K562 (cell line): ENCODE data around the gene GRIN1. TPM values are rescaled to one million over a fixed set of nuclear protein-coding genes. Genes with fewer than 3 reads are reported as not detected.

ENCODE experiments used
- ATAC-seq: fragments of 200-7000 bp; cut with Tn5 transposase; 3 replicates; pipeline ENCODE4 v1.9.1; 2020; ENCODE audit warnings: moderate library complexity
- BruUV-seq: library from RNA; stranded (reverse); fragments of 400-500 nt; replicated peaks from 2 replicates; lab custom pipeline; 2021; lab: Mats Ljungman, UMichigan
- CTCF ChIA-PET: fragments of 300-600 bp; formaldehyde crosslinking; extraction: SDS; loops from one replicate; lab custom pipeline; 2021; ENCODE audit warnings: low intra/inter-chr PET ratio; lab: Yijun Ruan, JAX
- POLR2A ChIA-PET: fragments of 300-600, 350-650 bp; sonication (Branson Sonifier 250); formaldehyde crosslinking; extraction: SDS; loops from one replicate; lab custom pipeline; 2021; ENCODE audit warnings: antibody characterized with exemption, inconsistent platforms; lab: Yijun Ruan, JAX
- DNase-seq, 4 experiments: peaks; one replicate each; pipeline versions ENCODE4 v3.0.0 to v3.0.0-alpha.2; 2011 to 2018; ENCODE audit warnings: low spot score in 3 of 4, mixed read lengths in 3 of 4; ENCODE audit errors: extremely low read depth in 1 of 4
- FAIRE-seq: peaks from 2 replicates; lab custom pipeline; 2011; peaks lifted over from hg19 to GRCh38; lab: Jason Lieb, UNC
- H2AFZ ChIP-seq: 2 replicates; pipeline ENCODE4 v1.6.0; 2011; ENCODE audit warnings: low read depth, low read length, control low read depth, inconsistent platforms
- H3K27ac ChIP-seq: fragments of 200-600 bp; 3 replicates; pipeline ENCODE4 v1.8.0; 2011; ENCODE audit warnings: low read depth, mild to moderate bottlenecking, control low read depth, inconsistent platforms, low read length, moderate library complexity, mixed read lengths; ENCODE audit errors: extremely low read depth
- H3K27me3 ChIP-seq, 2 experiments: fragments of 300-600 bp in 1 of 2; 2 replicates in 1 of 2; 3 replicates in 1 of 2; pipeline versions ENCODE4 v1.6.0 to v1.8.0; 2011; ENCODE audit warnings: inconsistent platforms in 2 of 2, low read length in 2 of 2, mild to moderate bottlenecking in 1 of 2, mixed read lengths in 1 of 2, moderate library complexity in 1 of 2; ENCODE audit not compliant: control insufficient read depth in 2 of 2, insufficient read depth in 2 of 2
- H3K36me3 ChIP-seq: fragments of 300-600 bp; 3 replicates; pipeline ENCODE4 v1.8.0; 2011; ENCODE audit warnings: mild to moderate bottlenecking, low read length, inconsistent platforms; ENCODE audit not compliant: control insufficient read depth, insufficient read depth
- H3K4me1 ChIP-seq, 2 experiments: fragments of 200-600 bp in 1 of 2; replicated peaks in 1 of 2; 2 replicates in 1 of 2; 3 replicates in 1 of 2; pipeline versions ENCODE4 v1.5.1 to v1.8.0; 2011; ENCODE audit warnings: inconsistent platforms in 2 of 2, low read length in 2 of 2, mild to moderate bottlenecking in 1 of 2, mixed read lengths in 1 of 2, moderate library complexity in 1 of 2; ENCODE audit not compliant: control insufficient read depth in 2 of 2, insufficient read depth in 2 of 2
- H3K4me2 ChIP-seq: 2 replicates; pipeline ENCODE4 v1.6.1; 2011; ENCODE audit warnings: low read length, control low read depth, inconsistent platforms, mixed read lengths; ENCODE audit not compliant: insufficient read depth
- H3K4me3 ChIP-seq: fragments of 200-600 bp; sonication (generic), shearing (Covaris generic); 2 replicates; pipeline ENCODE4 v1.5.1; 2016; ENCODE audit warnings: control low read depth, inconsistent platforms
- H3K79me2 ChIP-seq: fragments of 200-600 bp; 3 replicates; pipeline ENCODE4 v1.8.0; 2011; ENCODE audit warnings: low read length, inconsistent platforms; ENCODE audit not compliant: control insufficient read depth, insufficient read depth
- H3K9ac ChIP-seq, 2 experiments: 2 replicates each; pipeline versions ENCODE4 v1.6.0 to v1.6.1; 2011; ENCODE audit warnings: low read depth in 2 of 2, low read length in 2 of 2, control low read depth in 1 of 2, inconsistent platforms in 1 of 2, mild to moderate bottlenecking in 1 of 2, mixed read lengths in 1 of 2; ENCODE audit not compliant: insufficient read depth in 1 of 2
- H3K9me1 ChIP-seq: one replicate; pipeline ENCODE4 v1.6.0; 2011; ENCODE audit warnings: inconsistent platforms, mild to moderate bottlenecking, low read length, moderate library complexity; ENCODE audit not compliant: control insufficient read depth, insufficient read depth
- H3K9me3 ChIP-seq: replicated peaks from 2 replicates; pipeline ENCODE4 v1.5.1; 2011; ENCODE audit warnings: low read depth, low read length, inconsistent platforms; ENCODE audit not compliant: control insufficient read depth, insufficient read depth
- H4K20me1 ChIP-seq: replicated peaks from 2 replicates; pipeline ENCODE4 v1.6.1; 2011; ENCODE audit warnings: low read length, inconsistent platforms, mixed read lengths; ENCODE audit not compliant: control insufficient read depth, insufficient read depth
- PCBP1 ChIP-seq: fragments of 200-400 bp; formaldehyde crosslinking; IDR thresholded peaks from 2 replicates; pipeline ENCODE4 v1.6.1; 2018; ENCODE audit warnings: mild to moderate bottlenecking, low read depth, low read length; ENCODE audit not compliant: poor library complexity, severe bottlenecking
- RBFOX2 ChIP-seq: fragments of 200-400 bp; formaldehyde crosslinking; IDR thresholded peaks from 2 replicates; pipeline ENCODE4 v1.6.1; 2017; ENCODE audit warnings: low read depth, mild to moderate bottlenecking, low read length, moderate library complexity
- RFX1 ChIP-seq: fragments of 450-650 bp; IDR thresholded peaks from 2 replicates; pipeline ENCODE4 v1.6.1; 2016; ENCODE audit warnings: mild to moderate bottlenecking, moderate library complexity
- ZNF609 ChIP-seq: sonication (generic); formaldehyde crosslinking; IDR thresholded peaks from 2 replicates; pipeline ENCODE4 v1.8.1; 2023; ENCODE audit warnings: missing genetic modification reagents, mild to moderate bottlenecking, borderline replicate concordance
- WGBS: fragments of 100-300 bp; shearing (Covaris generic); methylation state at CpG from one replicate; pipeline ENCODE4 v1.1.6; 2016; ENCODE audit warnings: low coverage, mixed read lengths; ENCODE audit not compliant: insufficient coverage; ENCODE audit errors: missing lambda C conversion rate; 5-methylcytosine and 5-hydroxymethylcytosine counted together
- in situ Hi-C: fragments of 300-500 bp; cut with MboI; formaldehyde crosslinking; loops from 4 replicates; pipeline ENCODE4 v1.15.0; 2018; ENCODE audit warnings: inconsistent platforms, mixed read lengths
- intact Hi-C: fragments of 100-400 bp; cut with micrococcal nuclease; formaldehyde crosslinking; loops from 2 replicates; pipeline ENCODE4 v1.14.2; 2022
- polyA plus RNA-seq, 8 experiments: library from polyadenylated mRNA; depleted of rRNA in 4 of 8; stranded (reverse) in 5 of 8; unstranded in 3 of 8; fragments of >200 nt; fragmentation: Nextera tagmentation in 2 of 8; fragmentation: Illumina TruSeq in 1 of 8; extraction: Ambion mirVana in 2 of 8; extraction: Trizol in 1 of 8; gene quantifications; 2 replicates each; pipeline versions ENCODE4 v1.2.1 to v1.2.3, GENCODE V29; 2011 to 2014; ENCODE audit warnings: inconsistent platforms in 1 of 8, missing spikeins in 1 of 8
- total RNA-seq, 7 experiments: library from RNA; depleted of rRNA in 6 of 7; stranded (reverse); fragments of >200 nt in 6 of 7; fragmentation: Illumina TruSeq in 2 of 7; extraction: Trizol in 2 of 7; gene quantifications; 2 replicates each; pipeline versions ENCODE4 v1.2.1 to v1.2.3, GENCODE V29; 2011 to 2021; ENCODE audit warnings: low replicate concordance in 1 of 7

GRIN1 gene
- total and polyA plus RNA-seq, 9 of the 15 experiments (the other 6 are each of a cell fraction or from before 2014, with no cell fraction given), result 0.03 to 0.35 (median 0.16) TPM; not detected in 6

- BruUV-seq, result no TSS peak
- no peak for FAIRE-seq
- TF ChIP-seq RFX1 (no peak), ZNF609 (no peak), PCBP1 (no peak), RBFOX2 (0 out of 2 replicates have a peak, but pooled peaks have one; percentile 6)
- TF ChIP-seq, all 486 proteins: peak for 1
- in situ Hi-C loops (no loop called here), intact Hi-C loops (no loop called here)
- H4K20me1 ChIP-seq, result no peaks in the 10 kb centered on the region
- no peak overlapping the region for H3K4me3 ChIP-seq
- ATAC-seq (no peak), DNase-seq (no peak)
- H3K79me2 ChIP-seq, result no peaks in the 10 kb centered on the region
- H3K27me3 ChIP-seq, result no peaks in the 10 kb centered on the region
- H3K36me3 ChIP-seq, result peaks cover 64% of the 10 kb centered on the region
- ChIA-PET CTCF (no interaction called here), POLR2A (interaction anchor here (3.3 kb wide), 1 partner anchor 9 kb away, joined by 18 read pairs; the partner anchor contains the start of gene MAN1B1)
- no peaks in the 10 kb centered on the region for H3K9me1 ChIP-seq
- WGBS, result 89% methylated on average over 31 of the region's 31 CpGs
- peaks cover 0 to 11% of the 10 kb centered on the region in 2 experiments; a peak in 1 of 5 replicates for H3K4me1 ChIP-seq
- H3K9ac ChIP-seq, result peak overlapping the region in 1 of 2 experiments; percentile 64; a peak in 2 of 4 replicates
- H3K27ac ChIP-seq, result no peak overlapping the region
- no peak overlapping the region for H2AFZ ChIP-seq
- H3K9me3 ChIP-seq, result peaks cover 3% of the 10 kb centered on the region
- H3K4me2 ChIP-seq, result no peak overlapping the region
Measured at GRCh38 chr9:137096785-137097546, 42.0 kb upstream of the GRIN1 start.
